GM12864 (cell line): ENCODE data around the gene TEX12.

Source experiments
- DNase-seq: peaks from one replicate; pipeline ENCODE4 v3.0.0-alpha.2; 2011; ENCODE audit warnings: low read depth
- H3K4me3 ChIP-seq: 2 replicates; pipeline ENCODE4 v1.5.1; 2011; ENCODE audit warnings: mild to moderate bottlenecking, low read depth, low read length, control low read depth
- CTCF ChIP-seq: IDR thresholded peaks from 2 replicates; pipeline ENCODE4 v1.5.1; 2011; ENCODE audit warnings: low read depth, mild to moderate bottlenecking, moderate library complexity, low read length, control low read depth, inconsistent platforms; ENCODE audit errors: missing control alignments

Gene TEX12

GRCh38 chr11:112132737-112133136 is 34.4 kb upstream of the TEX12 start:
- no peak for TF ChIP-seq CTCF
- no peak overlapping the region for H3K4me3 ChIP-seq
- DNase-seq, result no peak

- DNase-seq, result no peak
- TF ChIP-seq CTCF, result no peak
- H3K4me3 ChIP-seq, result no peak overlapping the region
Measured at GRCh38 chr11:112134473-112134872, 32.7 kb upstream of the TEX12 start.

- H3K4me3 ChIP-seq, result no peak overlapping the region
- DNase-seq, result no peak
- TF ChIP-seq CTCF, result no peak
Measured at GRCh38 chr11:112143597-112143996, 23.6 kb upstream of the TEX12 start.

GRCh38 chr11:112150517-112150916 is 16.7 kb upstream of the TEX12 start:
- no peak for DNase-seq
- TF ChIP-seq CTCF, result no peak

GRCh38 chr11:112156153-112156955 is 10.8 kb upstream of the TEX12 start:
- no peak for TF ChIP-seq CTCF
- H3K4me3 ChIP-seq, result no peak overlapping the region
- DNase-seq, result no peak

More at GRCh38 chr11:112150517-112150916, 16.7 kb upstream of the TEX12 start:
- H3K4me3 ChIP-seq, result no peak overlapping the region

- no peak overlapping the region for H3K4me3 ChIP-seq
- DNase-seq, result no peak
- no peak for TF ChIP-seq CTCF
Measured at GRCh38 chr11:112156956-112157766, 10.0 kb upstream of the TEX12 start.
